D721Med (cell line): ENCODE data around the gene SKIDA1.

ENCODE experiments used
- DNase-seq: peaks from one replicate; pipeline ENCODE4 v3.0.0; 2011; ENCODE audit warnings: low spot score; ENCODE audit not compliant: insufficient read length
- FAIRE-seq: peaks from 2 replicates; lab custom pipeline; 2011; peaks lifted over from hg19 to GRCh38; lab: Jason Lieb, UNC
- TF ChIP-seq, protein P1 (sequence below): IDR thresholded peaks from 2 replicates; pipeline ENCODE4 v1.5.1; 2012; ENCODE audit warnings: mild to moderate bottlenecking, control low read depth; ENCODE audit not compliant: insufficient read depth; ENCODE audit errors: missing control alignments

The SKIDA1 gene

DNA sequence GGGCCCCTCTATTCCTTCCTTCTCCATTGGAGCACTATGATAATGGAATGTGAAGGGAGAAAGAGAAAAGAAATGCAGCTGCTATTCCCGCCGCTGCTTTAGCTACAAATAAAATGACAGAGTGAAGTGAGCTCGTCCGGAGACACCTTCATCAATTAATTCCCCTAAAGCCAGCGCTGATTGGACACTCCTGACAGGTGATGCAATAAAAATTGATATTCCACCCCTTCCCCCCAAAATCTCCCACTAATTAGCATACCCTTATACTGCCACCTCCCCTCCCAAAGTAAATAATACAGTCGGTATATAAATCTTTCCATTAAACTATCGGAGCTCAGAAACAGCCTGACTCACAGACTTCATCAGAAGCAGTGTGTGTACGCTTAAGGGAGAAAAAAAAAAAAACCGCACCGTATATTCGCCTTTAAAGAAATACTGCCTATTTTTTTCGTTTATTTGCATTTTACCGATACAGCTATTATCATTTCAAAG lies 7.3 kb downstream of the SKIDA1 start:
- DNase-seq, result no peak
- TF ChIP-seq, protein P1, sequence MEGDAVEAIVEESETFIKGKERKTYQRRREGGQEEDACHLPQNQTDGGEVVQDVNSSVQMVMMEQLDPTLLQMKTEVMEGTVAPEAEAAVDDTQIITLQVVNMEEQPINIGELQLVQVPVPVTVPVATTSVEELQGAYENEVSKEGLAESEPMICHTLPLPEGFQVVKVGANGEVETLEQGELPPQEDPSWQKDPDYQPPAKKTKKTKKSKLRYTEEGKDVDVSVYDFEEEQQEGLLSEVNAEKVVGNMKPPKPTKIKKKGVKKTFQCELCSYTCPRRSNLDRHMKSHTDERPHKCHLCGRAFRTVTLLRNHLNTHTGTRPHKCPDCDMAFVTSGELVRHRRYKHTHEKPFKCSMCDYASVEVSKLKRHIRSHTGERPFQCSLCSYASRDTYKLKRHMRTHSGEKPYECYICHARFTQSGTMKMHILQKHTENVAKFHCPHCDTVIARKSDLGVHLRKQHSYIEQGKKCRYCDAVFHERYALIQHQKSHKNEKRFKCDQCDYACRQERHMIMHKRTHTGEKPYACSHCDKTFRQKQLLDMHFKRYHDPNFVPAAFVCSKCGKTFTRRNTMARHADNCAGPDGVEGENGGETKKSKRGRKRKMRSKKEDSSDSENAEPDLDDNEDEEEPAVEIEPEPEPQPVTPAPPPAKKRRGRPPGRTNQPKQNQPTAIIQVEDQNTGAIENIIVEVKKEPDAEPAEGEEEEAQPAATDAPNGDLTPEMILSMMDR, result no peak
- no peak for FAIRE-seq

DNA sequence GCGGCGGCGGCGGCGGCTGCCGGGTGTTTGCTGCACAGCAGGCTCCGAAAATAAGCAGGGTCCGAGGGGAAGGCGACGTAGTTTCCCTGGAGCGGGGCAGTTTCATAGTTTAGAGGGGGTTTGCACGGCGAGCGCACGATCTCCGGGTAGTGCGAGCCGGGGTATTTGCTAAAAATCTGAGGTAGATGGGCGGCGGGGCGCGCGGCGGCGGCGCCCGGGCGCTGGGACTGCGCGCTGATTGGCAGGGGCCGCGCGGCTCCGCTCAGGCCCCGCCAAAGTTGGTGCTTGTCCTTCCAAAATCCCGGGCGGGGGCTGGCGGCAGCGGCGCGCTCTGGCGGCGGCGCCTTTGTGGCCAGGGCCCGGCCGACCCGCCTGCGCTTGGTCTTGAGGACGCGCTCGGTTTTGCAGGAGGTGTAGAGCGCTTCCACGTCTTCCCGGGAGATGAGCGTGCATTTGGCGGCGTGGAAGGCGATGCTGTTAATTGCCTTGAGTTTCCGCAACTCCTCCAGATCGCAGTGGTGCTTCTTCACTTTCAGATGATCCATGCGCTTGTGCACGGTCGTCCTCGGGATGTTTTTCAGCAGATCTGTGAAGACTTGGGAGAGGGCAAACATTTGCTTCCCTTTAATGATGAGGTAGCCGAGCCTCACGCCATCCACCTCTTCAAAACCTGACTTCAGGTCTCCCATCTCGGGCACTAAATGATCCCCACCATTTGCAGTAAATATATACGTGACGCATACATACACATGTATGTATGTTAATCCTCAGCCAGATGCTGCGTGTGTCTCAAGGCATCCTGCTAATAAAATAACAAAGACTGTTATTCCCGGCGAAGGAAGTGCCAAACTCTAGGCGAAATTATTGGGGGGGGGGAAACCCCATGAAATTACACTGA lies 8.1 kb downstream of the SKIDA1 start:
- FAIRE-seq (no peak), DNase-seq (no peak)
- TF ChIP-seq, protein P1, result no peak

DNA sequence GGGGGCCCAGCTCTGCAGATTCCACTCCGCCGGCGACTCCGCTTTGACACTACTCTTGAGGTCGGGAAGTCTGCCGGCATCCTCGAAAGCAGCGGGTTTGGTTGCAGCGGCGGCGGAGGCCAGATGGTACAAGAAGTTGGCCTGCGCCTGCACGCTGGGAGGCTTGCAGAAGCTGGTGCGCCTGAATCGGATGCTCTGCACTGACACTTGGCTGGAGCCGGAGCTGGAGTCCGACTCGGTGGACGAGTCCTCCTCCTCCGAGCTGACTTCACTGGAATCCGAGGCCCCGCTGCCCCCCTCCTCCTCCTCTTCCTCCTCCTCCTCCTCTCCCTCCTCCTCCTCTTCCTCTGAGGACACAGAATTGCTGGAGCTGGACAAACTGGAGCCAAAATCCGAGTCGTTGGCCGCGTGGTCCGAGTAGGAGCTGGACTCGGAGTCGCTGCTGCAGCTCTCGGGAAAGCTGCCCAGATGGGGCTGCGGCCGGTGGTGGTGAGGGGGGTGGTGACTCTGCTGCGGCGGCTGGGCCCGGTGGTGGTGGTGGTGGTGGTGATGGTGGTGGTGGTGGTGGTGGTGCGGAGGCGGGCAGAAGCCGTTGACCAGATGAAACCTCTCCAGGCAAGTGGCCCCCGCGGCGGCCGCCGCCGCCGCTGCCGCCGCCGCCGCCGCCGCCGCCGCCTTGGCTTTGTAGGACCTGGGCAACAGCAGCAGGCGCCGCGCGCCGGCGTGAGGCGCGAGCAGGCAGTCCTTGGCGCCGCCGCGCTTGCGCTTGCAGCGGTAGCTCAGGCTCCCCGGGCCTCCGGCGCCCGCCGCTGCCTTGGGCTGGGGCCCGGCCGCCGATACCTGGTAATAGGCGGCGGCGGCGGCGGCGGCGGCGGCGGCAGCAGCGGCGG lies 9.0 kb downstream of the SKIDA1 start:
- DNase-seq (no peak), FAIRE-seq (no peak)
- TF ChIP-seq, protein P1, result no peak

DNA sequence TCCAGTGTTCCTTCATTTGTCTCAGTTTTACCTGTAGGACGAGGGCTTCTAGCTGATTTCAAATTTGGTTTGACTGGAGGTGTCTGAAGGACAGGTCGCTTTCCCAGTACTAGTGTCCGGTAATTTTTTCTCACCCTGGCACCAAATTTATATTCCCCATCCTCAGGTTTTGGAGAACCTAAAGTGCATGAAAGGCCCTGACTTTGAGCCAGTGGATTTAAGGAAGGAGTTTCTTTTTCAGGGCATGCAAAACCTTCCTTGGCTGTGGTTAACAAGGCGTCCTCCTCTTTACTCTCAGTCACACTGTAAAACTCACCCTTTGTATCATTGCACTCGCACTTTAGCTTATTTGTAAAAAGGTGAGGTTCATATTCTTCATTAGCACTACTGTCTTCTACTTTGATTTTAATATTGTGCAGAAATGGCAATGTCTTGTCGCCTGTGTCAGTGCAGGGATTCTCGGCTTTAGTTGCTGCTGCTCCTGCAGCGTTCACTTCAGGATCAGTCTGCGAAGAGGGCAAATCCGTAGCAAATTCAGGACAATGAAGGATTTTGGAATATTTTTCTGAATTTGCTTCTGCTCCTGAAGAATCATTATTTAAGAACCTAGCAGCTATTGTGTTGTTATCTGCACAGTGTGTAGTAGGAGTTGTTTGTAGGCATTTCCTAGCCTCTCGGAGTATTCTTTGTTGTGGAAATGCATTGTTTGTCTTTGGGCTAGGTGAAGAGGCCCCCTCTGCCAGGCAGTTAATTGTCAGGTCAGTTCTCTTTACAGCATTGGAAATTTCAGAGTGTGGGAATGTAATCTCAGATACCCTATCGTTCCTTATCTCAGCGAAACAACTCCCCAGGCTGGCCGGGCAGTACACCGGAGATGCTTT lies 9.9 kb downstream of the SKIDA1 start:
- TF ChIP-seq, protein P1, result no peak
- no peak for FAIRE-seq
- DNase-seq, result no peak

DNA sequence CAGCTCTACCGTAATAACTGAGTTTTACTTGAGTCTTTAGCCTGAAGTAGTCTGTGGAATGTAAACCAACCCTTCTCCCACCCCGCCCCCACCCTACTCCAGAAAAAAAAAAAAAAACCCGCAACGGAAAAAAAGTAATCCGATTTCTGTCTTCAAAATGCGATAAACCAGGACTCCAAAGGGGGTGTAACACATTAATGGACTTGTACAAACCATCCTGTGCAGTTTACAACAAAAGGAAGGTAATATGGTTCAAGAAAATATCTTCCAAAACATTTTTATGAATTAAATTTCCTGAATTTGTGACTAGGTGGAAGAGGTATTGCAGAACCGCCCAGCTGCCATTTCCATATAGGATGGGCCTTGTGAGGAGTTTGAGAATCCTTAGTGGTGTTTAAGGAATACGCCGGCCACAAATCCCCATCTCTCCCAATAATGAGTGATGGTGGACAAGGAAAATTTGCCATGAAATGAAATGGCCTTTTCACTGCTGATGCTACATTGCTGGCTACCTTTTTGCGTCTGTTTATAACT lies 10.6 kb downstream of the SKIDA1 start:
- TF ChIP-seq, protein P1, result no peak
- FAIRE-seq, result no peak

DNA sequence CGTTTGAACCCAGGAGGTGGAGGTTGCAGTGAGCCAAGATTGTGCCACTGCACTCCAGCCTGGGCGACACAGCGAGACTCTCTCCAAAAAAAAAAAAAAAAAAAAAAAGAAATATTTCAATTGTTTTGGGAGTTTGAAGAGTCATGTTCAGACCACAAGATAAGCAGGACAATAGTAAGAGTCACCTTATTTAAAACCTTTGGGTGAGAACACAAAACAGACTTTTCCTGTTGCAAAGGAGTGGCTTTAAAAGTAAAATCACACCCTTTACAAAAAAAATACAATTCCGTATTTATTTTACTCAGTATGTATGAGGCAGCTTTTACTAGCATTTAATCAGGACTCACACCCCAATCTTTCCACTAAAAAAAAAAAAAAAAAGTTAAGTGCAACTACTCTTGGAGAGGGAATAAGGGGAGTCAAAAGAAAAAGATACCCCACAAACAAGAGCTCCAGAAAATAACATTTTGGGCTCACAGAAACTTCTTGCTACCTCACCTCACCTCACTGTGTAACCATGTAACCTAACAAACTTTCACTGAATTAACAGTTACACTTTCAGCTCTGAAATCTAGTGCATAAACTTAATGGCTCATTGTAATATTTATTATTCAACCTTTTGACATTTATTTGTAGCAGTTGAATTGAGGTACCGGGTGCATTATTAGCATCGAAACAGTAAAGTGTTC lies 11.2 kb downstream of the SKIDA1 start:
- TF ChIP-seq, protein P1, result no peak
- FAIRE-seq, result no peak
- no peak for DNase-seq

More for the DNA sequence above, 10.6 kb downstream of the SKIDA1 start:
- no peak for DNase-seq
